ENCODE results near the gene PRKG1. TPM values are rescaled to one million over a fixed set of nuclear protein-coding genes. Genes with fewer than 3 reads are reported as not detected.

PRKG1 gene
- total and polyA plus RNA-seq, 2 of the 8 experiments (the other 6 are each of a cell fraction or from before 2014, with no cell fraction given): 4.2 to 15.2 TPM

DNA sequence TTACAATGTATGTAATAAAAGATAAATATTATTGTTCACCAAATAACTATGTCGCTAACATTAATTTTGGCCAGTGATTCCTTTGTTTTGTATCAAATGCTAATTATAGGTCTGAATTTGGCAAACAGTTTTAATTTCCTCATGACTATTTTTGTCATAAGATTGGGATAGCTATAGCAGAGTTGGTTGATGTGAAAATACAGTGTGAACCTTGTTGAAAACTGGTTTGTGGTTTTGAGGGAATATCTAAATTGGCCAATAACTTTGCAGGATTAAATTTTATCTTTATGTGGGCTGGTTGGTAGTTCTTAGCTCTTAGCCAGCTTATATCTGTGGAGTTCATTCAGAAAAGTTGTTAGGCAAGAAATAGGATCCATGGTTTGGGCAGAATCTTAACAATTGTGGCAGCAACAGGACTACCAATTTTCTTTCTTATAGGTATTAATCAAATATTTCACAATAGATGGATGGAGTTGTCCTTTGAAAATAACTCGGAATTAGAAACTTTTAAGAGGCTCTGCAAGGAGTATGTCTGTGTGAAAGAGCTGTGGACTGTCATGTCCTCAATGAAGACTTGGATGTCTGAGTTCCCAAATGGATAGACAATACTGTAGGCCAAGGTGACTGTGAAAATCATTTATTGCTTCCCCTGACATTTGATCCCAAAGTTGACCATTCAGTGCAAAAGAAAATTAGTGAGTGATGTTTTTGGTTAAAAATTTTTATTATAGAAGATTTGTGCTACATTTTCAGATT lies 73.5 kb downstream of the PRKG1 start:
- Histone ChIP-seq H2BK12ac (ENCODE audit: low read depth, low read length) (no peak overlapping the region), H3K79me1 (ENCODE audit: low read depth, low read length) (no peaks in the 10 kb centered on the region), H3K18ac (ENCODE audit: extremely low read depth, low read length) (no peak overlapping the region), H2BK20ac (ENCODE audit: low read length) (no peak overlapping the region), H4K20me1 (replicated peaks in 1 of 2; ENCODE audit: control insufficient read depth in 1 of 2, insufficient read depth in 2 of 2, low read length in 2 of 2) (no peaks in the 10 kb centered on the region), H3K56ac (replicated peaks; ENCODE audit: insufficient read length, low read depth, low read length) (no peak overlapping the region), H4K8ac (ENCODE audit: extremely low read depth, insufficient read depth, low read length) (no peak overlapping the region), H3K23ac (ENCODE audit: insufficient read length) (no peak overlapping the region), H3K79me2 (ENCODE audit: control insufficient read depth in 1 of 2, insufficient read depth in 2 of 2, low read length in 2 of 2) (no peaks in the 10 kb centered on the region), H3K4me1 (replicated peaks in 1 of 4; ENCODE audit: control insufficient read depth in 3 of 4, insufficient read depth in 4 of 4, low read length in 3 of 4) (no peaks in the 10 kb centered on the region), H3K4me2 (ENCODE audit: insufficient read depth in 1 of 2, low read depth in 2 of 2, low read length in 2 of 2) (no peak overlapping the region), H2AK5ac (ENCODE audit: low read depth, low read length) (no peak overlapping the region), H3K9ac (replicated peaks in 1 of 4; ENCODE audit: extremely low read depth in 1 of 4, low read depth in 3 of 4, low read length in 3 of 4) (no peak overlapping the region), H3K27ac (ENCODE audit: low read depth, low read length) (no peak overlapping the region), H3K9me3 (ENCODE audit: insufficient read depth in 2 of 2, low read depth in 1 of 2, low read length in 1 of 2) (no peaks in the 10 kb centered on the region), H2BK120ac (replicated peaks; ENCODE audit: low read depth, low read length) (no peak overlapping the region), H4K5ac (ENCODE audit: insufficient read length, low read depth, low read length) (no peak overlapping the region), H3K4ac (replicated peaks; ENCODE audit: insufficient read length, low read depth, low read length) (no peak overlapping the region), H3K23me2 (ENCODE audit: low read depth, low read length) (no peaks in the 10 kb centered on the region), H2BK15ac (ENCODE audit: low read length) (no peak overlapping the region), H4K91ac (replicated peaks; ENCODE audit: insufficient read length, low read length) (no peak overlapping the region), H3K14ac (ENCODE audit: insufficient read length) (no peak overlapping the region), H3K36me3 (ENCODE audit: control insufficient read depth in 2 of 4, insufficient read depth in 4 of 4, low read length in 3 of 4) (no peaks in the 10 kb centered on the region), H3K4me3 (ENCODE audit: extremely low read depth in 1 of 4, insufficient read depth in 2 of 4, low read depth in 3 of 4, low read length in 4 of 4) (no peak overlapping the region), H2BK5ac (ENCODE audit: low read depth, low read length) (no peak overlapping the region), H3K27me3 (replicated peaks in 1 of 4; ENCODE audit: control insufficient read depth in 3 of 4, extremely low read depth in 1 of 4, insufficient read depth in 3 of 4, low read length in 3 of 4) (no peaks in the 10 kb centered on the region), H2AFZ (ENCODE audit: low read length) (no peak overlapping the region)
- ChIA-PET CTCF (ENCODE audit: partially characterized antibody) (no interaction called here), POLR2A (ENCODE audit: partially characterized antibody) (no interaction called here)
- WGBS, 2 experiments (ENCODE audit: extremely low coverage in 1 of 2, insufficient coverage in 1 of 2, insufficient read length in 1 of 2, insufficient replicate concordance in 2 of 2, low coverage in 1 of 2, low lambda C conversion rate in 2 of 2, missing lambda C conversion rate in 1 of 2): 88% methylated on average over 2 of the region's 2 CpGs; no CpG with 5 or more reads in 1 of the 2 experiments
- FAIRE-seq (no peak), DNase-seq (ENCODE audit: low read depth in 1 of 2, low spot score in 2 of 2) (no peak)
- TF ChIP-seq POU5F1 (IDR thresholded peaks at IDR 0.05; ENCODE audit: low read depth, low read length): no peak
- TF ChIP-seq MAFK (IDR thresholded peaks at IDR 0.05; ENCODE audit: low read depth, low read length): no peak
- no peak for TF ChIP-seq CEBPB (IDR thresholded peaks at IDR 0.05; ENCODE audit: low read depth, low read length)
- no peak for TF ChIP-seq HDAC6 (IDR thresholded peaks at IDR 0.05; ENCODE audit: low read depth, low read length)

All from H1 (cell line).